Measurements from ENCODE around the gene GREB1.

DNA sequence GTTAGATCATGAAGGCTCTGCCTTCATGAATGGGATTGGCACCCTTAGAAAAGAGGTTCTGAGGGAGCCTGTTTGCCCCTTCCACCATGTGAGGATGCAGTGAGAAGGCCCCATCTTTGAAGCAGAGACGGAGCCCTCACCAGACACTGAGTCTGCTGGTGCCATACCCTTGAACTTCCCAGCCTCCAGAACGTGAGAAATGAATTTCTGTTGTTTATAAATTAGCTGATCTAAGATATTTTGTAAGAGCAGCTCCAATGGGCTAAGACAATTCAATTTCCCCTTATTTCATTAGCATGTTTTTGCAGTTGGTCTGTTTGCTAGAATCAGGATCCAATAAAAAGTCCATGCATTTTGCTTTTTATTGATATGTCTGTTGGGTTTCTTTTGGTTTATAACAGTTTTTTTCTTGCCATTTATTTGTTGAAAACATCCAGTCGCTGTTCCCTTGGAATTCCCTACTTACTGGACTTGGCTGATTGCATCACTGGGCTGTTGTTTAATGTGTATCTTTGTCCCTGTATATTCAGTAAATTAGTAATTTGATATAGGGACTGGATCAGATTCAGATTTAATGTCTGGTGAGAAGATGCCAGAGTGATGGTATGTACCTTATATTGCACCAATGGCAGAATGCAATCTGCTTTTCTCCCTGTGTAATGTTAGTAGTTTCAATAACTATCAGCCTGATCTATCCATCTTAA is 24.0 kb upstream of the GREB1 start:
- TF ChIP-seq, protein P1, sequence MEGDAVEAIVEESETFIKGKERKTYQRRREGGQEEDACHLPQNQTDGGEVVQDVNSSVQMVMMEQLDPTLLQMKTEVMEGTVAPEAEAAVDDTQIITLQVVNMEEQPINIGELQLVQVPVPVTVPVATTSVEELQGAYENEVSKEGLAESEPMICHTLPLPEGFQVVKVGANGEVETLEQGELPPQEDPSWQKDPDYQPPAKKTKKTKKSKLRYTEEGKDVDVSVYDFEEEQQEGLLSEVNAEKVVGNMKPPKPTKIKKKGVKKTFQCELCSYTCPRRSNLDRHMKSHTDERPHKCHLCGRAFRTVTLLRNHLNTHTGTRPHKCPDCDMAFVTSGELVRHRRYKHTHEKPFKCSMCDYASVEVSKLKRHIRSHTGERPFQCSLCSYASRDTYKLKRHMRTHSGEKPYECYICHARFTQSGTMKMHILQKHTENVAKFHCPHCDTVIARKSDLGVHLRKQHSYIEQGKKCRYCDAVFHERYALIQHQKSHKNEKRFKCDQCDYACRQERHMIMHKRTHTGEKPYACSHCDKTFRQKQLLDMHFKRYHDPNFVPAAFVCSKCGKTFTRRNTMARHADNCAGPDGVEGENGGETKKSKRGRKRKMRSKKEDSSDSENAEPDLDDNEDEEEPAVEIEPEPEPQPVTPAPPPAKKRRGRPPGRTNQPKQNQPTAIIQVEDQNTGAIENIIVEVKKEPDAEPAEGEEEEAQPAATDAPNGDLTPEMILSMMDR (IDR thresholded peaks at IDR 0.05; ENCODE audit: insufficient read depth, low read length, poor library complexity, severe bottlenecking) = no peak
- TF ChIP-seq EZH2phosphoT487 (conservative IDR thresholded peaks at IDR 0.05; ENCODE audit: low read length) = no peak
